ENCODE results near the gene RBM38.

RBM38 gene

GRCh38 chr20:57350081-57350710, 41.0 kb upstream of the RBM38 start:
- no peak overlapping the region for H3K27ac ChIP-seq
- no peak for TF ChIP-seq CTCF (IDR thresholded peaks at IDR 0.05)
- TF ChIP-seq ZFX (IDR thresholded peaks at IDR 0.05; ENCODE audit: borderline replicate concordance) = no peak

- peak overlapping the region; percentile 71 for H3K27ac ChIP-seq
These were observed 40.5 kb upstream of the RBM38 start for GRCh38 chr20:57350726-57351041.

GRCh38 chr20:57351042-57351783, 40.0 kb upstream of the RBM38 start, which contains the start of gene RAE1:
Gene RAE1 (plus strand): TSS chr20:57351255. CDS start chr20:57354039, 2,784 bp downstream.
- TF ChIP-seq CTCF (IDR thresholded peaks at IDR 0.05) = no peak
- no peak for TF ChIP-seq ZFX (IDR thresholded peaks at IDR 0.05; ENCODE audit: borderline replicate concordance)
- H3K27ac ChIP-seq = peak within 1 kb of the TSS; percentile 71

- H3K27ac ChIP-seq = no peak overlapping the region
These were observed 38.9 kb upstream of the RBM38 start for GRCh38 chr20:57352305-57352704.

GRCh38 chr20:57353351-57353750, 37.8 kb upstream of the RBM38 start:
- TF ChIP-seq ZFX (IDR thresholded peaks at IDR 0.05; ENCODE audit: borderline replicate concordance) (no peak), CTCF (IDR thresholded peaks at IDR 0.05) (no peak)

More at GRCh38 chr20:57352305-57352704, 38.9 kb upstream of the RBM38 start:
- TF ChIP-seq CTCF (IDR thresholded peaks at IDR 0.05) (no peak), ZFX (IDR thresholded peaks at IDR 0.05; ENCODE audit: borderline replicate concordance) (no peak)

GRCh38 chr20:57361517-57361916, 29.7 kb upstream of the RBM38 start:
- TF ChIP-seq ZFX (IDR thresholded peaks at IDR 0.05; ENCODE audit: borderline replicate concordance) (no peak), CTCF (IDR thresholded peaks at IDR 0.05) (no peak)
- no peak overlapping the region for H3K27ac ChIP-seq

More at GRCh38 chr20:57353351-57353750, 37.8 kb upstream of the RBM38 start:
- no peak overlapping the region for H3K27ac ChIP-seq

GRCh38 chr20:57364451-57364850, 26.7 kb upstream of the RBM38 start:
- H3K27ac ChIP-seq = no peak overlapping the region
- no peak for TF ChIP-seq ZFX (IDR thresholded peaks at IDR 0.05; ENCODE audit: borderline replicate concordance)
- TF ChIP-seq CTCF (IDR thresholded peaks at IDR 0.05) = no peak

Measured in 22Rv1 (cell line).